ENCODE results near the gene FAM169A. TPM values are rescaled to one million over a fixed set of nuclear protein-coding genes. Genes with fewer than 3 reads are reported as not detected.

FAM169A gene
- total and polyA plus RNA-seq, 10 of the 15 experiments (the other 5 are each of a cell fraction or from before 2014, with no cell fraction given), result 0.37 to 15.4 (median 4.7) TPM

DNA sequence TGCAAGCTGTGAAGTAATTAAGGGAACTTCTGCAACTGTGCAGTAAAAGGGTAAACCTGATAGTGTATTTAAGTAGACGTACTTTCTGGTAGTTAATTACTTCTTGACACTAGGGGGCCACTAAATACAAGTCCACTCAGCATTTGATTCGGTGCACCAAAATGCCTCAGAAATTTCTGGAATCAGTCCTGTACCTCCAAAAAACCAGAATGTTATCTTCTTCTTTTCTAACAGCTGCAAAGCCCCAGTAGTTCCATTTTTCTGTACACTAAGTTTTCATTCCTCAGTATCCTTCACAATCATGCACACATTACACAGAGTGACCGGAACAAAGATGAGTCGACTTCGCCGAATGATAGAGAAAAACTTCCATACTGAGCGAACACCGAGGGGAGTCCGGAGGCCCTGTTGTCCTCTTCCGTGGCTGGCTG is 99.8 kb downstream of the FAM169A start (continued):
- TF ChIP-seq, protein P1, sequence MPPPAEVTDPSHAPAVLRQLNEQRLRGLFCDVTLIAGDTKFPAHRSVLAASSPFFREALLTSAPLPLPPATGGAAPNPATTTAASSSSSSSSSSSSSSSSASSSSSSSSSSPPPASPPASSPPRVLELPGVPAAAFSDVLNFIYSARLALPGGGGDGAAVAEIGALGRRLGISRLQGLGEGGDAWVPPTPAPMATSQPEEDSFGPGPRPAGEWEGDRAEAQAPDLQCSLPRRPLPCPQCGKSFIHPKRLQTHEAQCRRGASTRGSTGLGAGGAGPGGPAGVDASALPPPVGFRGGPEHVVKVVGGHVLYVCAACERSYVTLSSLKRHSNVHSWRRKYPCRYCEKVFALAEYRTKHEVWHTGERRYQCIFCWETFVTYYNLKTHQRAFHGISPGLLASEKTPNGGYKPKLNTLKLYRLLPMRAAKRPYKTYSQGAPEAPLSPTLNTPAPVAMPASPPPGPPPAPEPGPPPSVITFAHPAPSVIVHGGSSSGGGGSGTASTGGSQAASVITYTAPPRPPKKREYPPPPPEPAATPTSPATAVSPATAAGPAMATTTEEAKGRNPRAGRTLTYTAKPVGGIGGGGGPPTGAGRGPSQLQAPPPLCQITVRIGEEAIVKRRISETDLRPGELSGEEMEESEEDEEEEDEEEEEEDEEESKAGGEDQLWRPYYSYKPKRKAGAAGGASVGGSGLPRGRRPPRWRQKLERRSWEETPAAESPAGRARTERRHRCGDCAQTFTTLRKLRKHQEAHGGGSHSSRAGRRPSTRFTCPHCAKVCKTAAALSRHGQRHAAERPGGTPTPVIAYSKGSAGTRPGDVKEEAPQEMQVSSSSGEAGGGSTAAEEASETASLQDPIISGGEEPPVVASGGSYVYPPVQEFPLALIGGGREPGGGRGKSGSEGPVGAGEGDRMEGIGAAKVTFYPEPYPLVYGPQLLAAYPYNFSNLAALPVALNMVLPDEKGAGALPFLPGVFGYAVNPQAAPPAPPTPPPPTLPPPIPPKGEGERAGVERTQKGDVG (CRISPR knock-in tag; IDR thresholded peaks at IDR 0.05), result no peak
- TF ChIP-seq SMC3 (IDR thresholded peaks at IDR 0.05; ENCODE audit: borderline replicate concordance, low read length) (peak; percentile 31; the same call in 1 of the 2 replicates), KAT2A (conservative IDR thresholded peaks at IDR 0.05; ENCODE audit: control insufficient read depth, low read depth, low read length) (no peak)

- CTCF ChIA-PET, result interaction anchor here (0.6 to 1.3 kb wide), 3 partner anchors 10 to 28 kb away, joined by 3 to 4 read pairs (median 4); no protein-coding TSS in a partner anchor
- WGBS (ENCODE audit: insufficient coverage, insufficient replicate concordance, low lambda C conversion rate, missing lambda C conversion rate), result 68% methylated on average over 27 of the region's 27 CpGs
- no peak for FAIRE-seq
- no peak for ATAC-seq
- Histone ChIP-seq H3K27me3 (replicated peaks in 1 of 2; ENCODE audit: control insufficient read depth in 2 of 2, insufficient read depth in 2 of 2, low read length in 1 of 2) (no peaks in the 10 kb centered on the region), H3K79me2 (ENCODE audit: control insufficient read depth, insufficient read depth, low read length) (peaks cover 38% of the 10 kb centered on the region), H3K9me3 (replicated peaks; ENCODE audit: control insufficient read depth, insufficient read depth, low read length) (no peaks in the 10 kb centered on the region), H2AFZ (ENCODE audit: control insufficient read depth, low read depth, low read length) (no peak overlapping the region; the same call in 1 of the 2 replicates), H3K36me3 (ENCODE audit: control insufficient read depth in 2 of 2, insufficient read depth in 2 of 2, low read length in 1 of 2) (peaks cover 0 to 13% of the 10 kb centered on the region in 2 experiments), H3K4me2 (ENCODE audit: control insufficient read depth, insufficient read depth) (peak overlapping the region; percentile 66), H3K4me1 (ENCODE audit: control insufficient read depth, insufficient read depth, low read length) (peaks cover 15% of the 10 kb centered on the region), H3K27ac (ENCODE audit: control insufficient read depth, insufficient read depth) (no peak overlapping the region), H3K9ac (ENCODE audit: control insufficient read depth, insufficient read depth, low read length) (peak overlapping the region; percentile 86), H3K4me3 (peak overlapping the region; percentile 94), H4K20me1 (ENCODE audit: control insufficient read depth, insufficient read depth) (no peaks in the 10 kb centered on the region)
- TF ChIP-seq STAT1 (conservative IDR thresholded peaks at IDR 0.05), result no peak
- TF ChIP-seq HDGF (IDR thresholded peaks at IDR 0.05), result no peak
- RAD21 ChIA-PET (ENCODE audit: unreplicated experiment), result no interaction called here
- DNase-seq (ENCODE audit: low read depth, low spot score), result no peak
- SMC1A ChIA-PET (ENCODE audit: uncharacterized antibody, unreplicated experiment), result interaction anchor here (1.2 to 1.3 kb wide), 2 partner anchors 12 to 73 kb away, joined by 4 to 5 read pairs; no protein-coding TSS in a partner anchor
- intact Hi-C loops (cut with micrococcal nuclease; ENCODE audit: unreplicated experiment), result loop anchor here (5.0 kb wide), 3 partner anchors 151 to 1491 kb away; no protein-coding TSS in a partner anchor
- POLR2A ChIA-PET, result no interaction called here
- BruUV-seq (replicated peaks), result no TSS peak
- in situ Hi-C loops (cut with MboI), result no loop called here
These were observed 100.3 kb downstream of the FAM169A start for GRCh38 chr5:74765929-74766328.
